Common myeloid progenitor, CD34-positive (primary cell): ENCODE data around the gene STK32C.

Experiments
- CTCF ChIA-PET: fragments of 350-600 bp; sonication (Branson Sonifier 250); formaldehyde crosslinking; loops from one replicate; lab custom pipeline; 2021; ENCODE audit warnings: antibody characterized with exemption; lab: Charles Lee
- POLR2A ChIA-PET: fragments of 350-600 bp; sonication (Branson Sonifier 250); formaldehyde crosslinking; loops from one replicate; lab custom pipeline; 2021; ENCODE audit warnings: antibody characterized with exemption; lab: Charles Lee
- DNase-seq, 3 donors: peaks; one replicate each; pipeline versions ENCODE4 v3.0.0 to v3.0.0-alpha.2; 2013
- H3K27ac ChIP-seq, 2 experiments: 1 replicate in 1 of 2; 2 replicates in 1 of 2; pipeline ENCODE4 v1.7.0; 2013; ENCODE audit warnings: inconsistent platforms in 2 of 2, low read length in 2 of 2, mild to moderate bottlenecking in 2 of 2, low read depth in 1 of 2, moderate library complexity in 1 of 2; ENCODE audit not compliant: severe bottlenecking in 2 of 2, insufficient read depth in 1 of 2, poor library complexity in 1 of 2
- H3K27me3 ChIP-seq, 5 experiments: replicated peaks in 2 of 5; 1 replicate in 3 of 5; 2 replicates in 2 of 5; pipeline versions ENCODE4 v1.6.1 to v1.7.0; 2013; ENCODE audit warnings: low read length in 4 of 5, mild to moderate bottlenecking in 2 of 5, moderate library complexity in 2 of 5, inconsistent platforms in 1 of 5; ENCODE audit not compliant: insufficient read depth in 5 of 5, control insufficient read depth in 4 of 5
- H3K36me3 ChIP-seq, 4 experiments: 1 replicate in 2 of 4; 2 replicates in 2 of 4; pipeline versions ENCODE4 v1.6.1 to v1.7.0; 2013; ENCODE audit warnings: low read length in 3 of 4, control low read depth in 1 of 4, mild to moderate bottlenecking in 1 of 4; ENCODE audit not compliant: control insufficient read depth in 4 of 4, insufficient read depth in 4 of 4
- H3K4me1 ChIP-seq, 4 experiments: 1 replicate in 3 of 4; 2 replicates in 1 of 4; pipeline versions ENCODE4 v1.6.1 to v1.7.1; 2013; ENCODE audit warnings: low read length in 3 of 4, mild to moderate bottlenecking in 3 of 4, control low read depth in 1 of 4, inconsistent platforms in 1 of 4, moderate library complexity in 1 of 4; ENCODE audit not compliant: control insufficient read depth in 4 of 4, insufficient read depth in 4 of 4; ENCODE audit errors: control extremely low read depth in 1 of 4
- H3K4me3 ChIP-seq, 7 experiments: 1 replicate in 4 of 7; 2 replicates in 3 of 7; pipeline versions ENCODE4 v1.5.1 to v1.7.0; 2013; ENCODE audit warnings: mild to moderate bottlenecking in 7 of 7, low read length in 6 of 7, moderate library complexity in 6 of 7, inconsistent platforms in 2 of 7, low read depth in 2 of 7, control low read depth in 1 of 7; ENCODE audit not compliant: insufficient read depth in 4 of 7, control insufficient read depth in 1 of 7; ENCODE audit errors: extremely low read depth in 1 of 7
- H3K9me3 ChIP-seq, 5 experiments: 1 replicate in 4 of 5; 2 replicates in 1 of 5; pipeline versions ENCODE4 v1.6.1 to v1.7.1; 2013; ENCODE audit warnings: low read length in 4 of 5, mild to moderate bottlenecking in 2 of 5, inconsistent platforms in 1 of 5, low read depth in 1 of 5, moderate library complexity in 1 of 5; ENCODE audit not compliant: control insufficient read depth in 4 of 5, insufficient read depth in 2 of 5; ENCODE audit errors: control extremely low read depth in 1 of 5
- WGBS: methylation state at CpG from one replicate; pipeline ENCODE4 v1.1.5; 2013; ENCODE audit not compliant: insufficient coverage; 5-methylcytosine and 5-hydroxymethylcytosine counted together

The STK32C gene

GRCh38 chr10:132203256-132204077 is 104.3 kb downstream of the STK32C start:
- no peak for DNase-seq
- Histone ChIP-seq H3K4me3 (no peak overlapping the region), H3K9me3 (no peaks in the 10 kb centered on the region), H3K36me3 (peaks cover 0 to 2% (median 0%) of the 10 kb centered on the region in 4 experiments), H3K4me1 (peaks cover 0 to 6% (median 2%) of the 10 kb centered on the region in 4 experiments), H3K27me3 (no peaks in the 10 kb centered on the region), H3K27ac (no peak overlapping the region)
- ChIA-PET POLR2A (no interaction called here), CTCF (no interaction called here)
- WGBS = 93% methylated on average over 26 of the region's 34 CpGs

GRCh38 chr10:132202070-132202970 is 105.4 kb downstream of the STK32C start:
- Histone ChIP-seq H3K36me3 (no peaks in the 10 kb centered on the region), H3K4me3 (no peak overlapping the region), H3K4me1 (peaks cover 0 to 6% (median 2%) of the 10 kb centered on the region in 4 experiments), H3K27ac (no peak overlapping the region), H3K9me3 (no peaks in the 10 kb centered on the region), H3K27me3 (no peaks in the 10 kb centered on the region)
- 90% methylated on average over 40 of the region's 48 CpGs for WGBS
- ChIA-PET POLR2A (no interaction called here), CTCF (no interaction called here)
- no peak for DNase-seq

DNA sequence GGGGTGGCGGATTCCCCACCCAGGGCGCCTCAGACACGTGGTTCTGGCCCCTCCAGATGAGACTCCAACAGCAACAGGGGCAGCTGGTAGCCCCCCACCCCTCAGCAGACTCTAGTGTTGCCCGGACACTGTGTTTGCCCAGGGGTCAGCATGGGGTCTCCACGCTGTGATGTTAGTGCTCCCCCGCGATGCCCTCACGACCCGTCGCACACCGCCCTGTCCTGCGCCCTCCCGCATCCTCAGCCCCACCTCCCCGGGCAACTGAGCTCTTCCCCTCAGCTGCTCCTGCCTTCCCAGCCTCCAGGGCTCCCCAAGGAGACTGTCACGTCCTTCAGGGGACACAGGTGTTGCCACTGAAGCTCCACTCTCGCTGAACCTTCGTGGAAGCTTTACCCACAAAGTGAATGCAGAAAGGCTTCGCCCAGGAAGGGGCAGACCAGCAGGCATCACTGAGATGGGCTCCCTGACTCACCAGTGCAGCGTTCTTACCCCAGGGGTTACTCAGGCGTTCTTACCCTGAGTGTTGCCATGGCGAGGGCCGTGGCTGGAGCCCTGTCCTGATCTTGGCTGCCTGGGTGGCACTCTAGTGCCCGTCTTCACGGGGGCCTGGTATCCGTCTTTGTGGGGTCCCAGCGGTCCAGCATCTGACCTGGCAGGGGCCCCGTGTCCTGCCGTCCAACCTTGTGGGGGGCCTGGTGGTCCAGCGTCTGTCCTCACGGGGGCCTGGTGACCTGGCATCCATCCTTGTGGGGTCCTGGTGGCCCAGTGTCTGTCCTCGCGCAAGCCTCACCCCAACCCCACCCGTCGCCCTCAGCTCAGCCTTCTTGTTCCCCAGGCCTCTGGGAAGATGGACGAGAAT is 106.4 kb downstream of the STK32C start:
- CTCF ChIA-PET = no interaction called here
- Histone ChIP-seq H3K9me3 (no peaks in the 10 kb centered on the region), H3K4me1 (peaks cover 0 to 4% (median under 1%) of the 10 kb centered on the region in 4 experiments), H3K27me3 (no peaks in the 10 kb centered on the region), H3K36me3 (no peaks in the 10 kb centered on the region), H3K27ac (no peak overlapping the region), H3K4me3 (no peak overlapping the region)
- POLR2A ChIA-PET = no interaction called here
- WGBS = 91% methylated on average over 35 of the region's 35 CpGs
- DNase-seq = no peak

DNA sequence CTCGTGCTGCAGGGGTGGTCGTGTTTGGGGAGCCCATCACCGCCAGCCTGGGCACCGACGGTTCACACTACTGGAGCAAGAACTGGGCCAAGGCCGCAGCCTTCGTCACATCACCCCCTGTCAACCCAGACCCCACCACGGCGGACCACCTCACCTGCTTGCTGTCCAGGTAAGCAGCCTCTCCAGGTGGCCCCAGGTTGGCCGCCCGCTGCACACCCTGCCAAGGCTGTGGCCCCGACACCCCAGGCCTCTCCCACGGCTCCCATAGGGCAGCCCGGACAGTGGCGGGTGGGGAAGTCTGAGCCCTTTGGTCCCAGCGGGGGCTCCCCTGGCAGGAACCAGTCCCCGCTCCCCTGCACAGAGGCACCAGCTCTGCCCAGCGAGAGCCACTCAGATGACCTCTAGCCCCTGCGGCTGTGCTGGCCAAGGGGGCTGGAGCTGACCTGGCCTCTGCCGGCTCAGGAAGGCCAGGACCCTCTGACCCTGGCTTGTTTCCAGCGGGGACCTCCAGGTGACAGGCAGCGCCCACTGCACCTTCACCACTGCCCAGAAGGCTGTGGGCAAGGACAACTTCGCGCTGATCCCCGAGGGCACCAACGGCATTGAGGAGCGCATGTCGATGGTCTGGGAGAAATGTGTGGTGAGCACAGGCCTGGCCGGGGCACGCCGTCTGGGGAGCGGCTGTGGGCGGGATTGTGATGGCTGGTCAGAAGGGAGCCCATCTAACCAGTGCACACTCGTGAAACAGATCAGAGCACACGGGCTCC is 107.2 kb downstream of the STK32C start:
- WGBS = 91% methylated on average over 30 of the region's 35 CpGs
- Histone ChIP-seq H3K9me3 (no peaks in the 10 kb centered on the region), H3K27me3 (no peaks in the 10 kb centered on the region), H3K4me3 (no peak overlapping the region), H3K4me1 (no peaks in the 10 kb centered on the region), H3K27ac (no peak overlapping the region), H3K36me3 (no peaks in the 10 kb centered on the region)
- CTCF ChIA-PET = no interaction called here
- no peak for DNase-seq
- POLR2A ChIA-PET = no interaction called here

GRCh38 chr10:132199854-132200311 is 107.9 kb downstream of the STK32C start:
- Histone ChIP-seq H3K36me3 (no peaks in the 10 kb centered on the region), H3K27ac (no peak overlapping the region), H3K27me3 (peaks cover 0 to under 1% (median 0%) of the 10 kb centered on the region in 5 experiments), H3K9me3 (no peaks in the 10 kb centered on the region), H3K4me3 (no peak overlapping the region), H3K4me1 (no peaks in the 10 kb centered on the region)
- POLR2A ChIA-PET = no interaction called here
- DNase-seq = no peak
- 92% methylated on average over 12 of the region's 16 CpGs for WGBS
- CTCF ChIA-PET = no interaction called here

GRCh38 chr10:132199268-132199853 is 108.4 kb downstream of the STK32C start:
- H3K4me3 ChIP-seq = no peak overlapping the region
- peaks cover 0 to 3% (median 0%) of the 10 kb centered on the region in 5 experiments for H3K27me3 ChIP-seq
- no peaks in the 10 kb centered on the region for H3K4me1 ChIP-seq
- no peak for DNase-seq
- ChIA-PET POLR2A (interaction anchor here (0.5 kb wide), 1 partner anchor 505 kb away, joined by 3 read pairs; no protein-coding TSS in a partner anchor), CTCF (no interaction called here)
- 81% methylated on average over 8 of the region's 11 CpGs for WGBS
- H3K27ac ChIP-seq = no peak overlapping the region
- H3K9me3 ChIP-seq = no peaks in the 10 kb centered on the region
- no peaks in the 10 kb centered on the region for H3K36me3 ChIP-seq
